Right lung (tissue), 5 donors: ENCODE data around the gene KLF16. TPM values are rescaled to one million over a fixed set of nuclear protein-coding genes. Genes with fewer than 3 reads are reported as not detected.

Source experiments
- DNase-seq, 2 donors: peaks; one replicate each; pipeline ENCODE4 v3.0.0-alpha.2; 2013
- polyA plus RNA-seq, 5 donors: library from polyadenylated mRNA; unstranded; fragments of 120-200 nt; gene quantifications; one replicate each; pipeline versions ENCODE4 v1.2.1 to v1.2.3, GENCODE V29; 2013; ENCODE audit warnings: inconsistent platforms in 1 of 5, low replicate concordance in 1 of 5; ENCODE audit not compliant: insufficient read length in 5 of 5, insufficient read depth in 1 of 5

The KLF16 gene
- polyA plus RNA-seq, 5 donors: 3.3 to 12.8 (median 6.0) TPM

DNA sequence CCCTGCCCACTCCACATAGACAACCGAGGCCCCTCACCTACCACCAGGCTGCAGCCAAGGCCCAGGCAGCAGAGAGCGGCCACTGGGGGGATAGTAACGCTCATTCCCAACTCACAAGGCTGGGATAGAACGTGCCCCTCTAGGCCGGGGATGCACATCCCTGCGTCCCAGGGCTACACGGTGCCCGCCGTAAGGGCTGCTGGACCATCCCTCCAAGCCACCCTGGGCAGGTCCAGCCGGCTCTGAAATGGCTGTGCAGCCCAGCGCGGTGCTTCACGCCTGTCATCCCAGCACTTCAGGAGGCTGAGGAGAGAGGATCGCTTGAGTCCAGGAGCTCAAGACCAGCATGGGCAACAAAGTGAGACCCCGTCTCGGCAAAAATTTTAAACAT lies 18.3 kb downstream of the KLF16 start:
- no peak for DNase-seq

DNA sequence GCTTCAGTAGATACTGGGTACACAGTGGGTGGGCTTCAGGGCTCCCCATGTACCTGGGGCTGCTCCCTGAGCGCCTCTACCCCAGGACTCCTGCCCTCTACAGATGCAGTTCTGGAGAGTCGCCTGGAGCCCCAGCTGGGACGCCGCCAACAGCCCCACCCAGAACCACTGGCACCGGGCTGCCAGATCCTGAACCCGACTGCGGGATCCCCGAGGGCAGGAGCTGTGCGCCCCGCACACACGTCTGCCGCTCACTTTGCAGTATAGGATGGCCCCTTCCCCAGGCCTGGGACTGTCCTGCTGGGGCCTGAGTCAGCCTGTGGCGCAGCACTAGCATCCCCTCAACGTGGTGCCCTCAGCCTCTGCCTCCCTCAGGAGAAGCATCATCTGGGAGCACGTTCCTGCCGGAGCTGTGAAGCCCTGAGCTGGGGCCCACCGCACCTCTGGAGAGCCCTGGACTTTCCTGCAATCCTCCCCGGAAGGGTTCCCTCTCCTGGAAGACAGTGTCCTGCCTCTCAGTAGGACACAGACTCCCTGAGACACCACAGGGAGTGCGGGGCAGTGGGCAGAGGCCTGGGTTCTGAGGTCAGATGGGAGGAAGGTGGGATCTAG lies 18.8 kb downstream of the KLF16 start:
- DNase-seq: no peak

DNA sequence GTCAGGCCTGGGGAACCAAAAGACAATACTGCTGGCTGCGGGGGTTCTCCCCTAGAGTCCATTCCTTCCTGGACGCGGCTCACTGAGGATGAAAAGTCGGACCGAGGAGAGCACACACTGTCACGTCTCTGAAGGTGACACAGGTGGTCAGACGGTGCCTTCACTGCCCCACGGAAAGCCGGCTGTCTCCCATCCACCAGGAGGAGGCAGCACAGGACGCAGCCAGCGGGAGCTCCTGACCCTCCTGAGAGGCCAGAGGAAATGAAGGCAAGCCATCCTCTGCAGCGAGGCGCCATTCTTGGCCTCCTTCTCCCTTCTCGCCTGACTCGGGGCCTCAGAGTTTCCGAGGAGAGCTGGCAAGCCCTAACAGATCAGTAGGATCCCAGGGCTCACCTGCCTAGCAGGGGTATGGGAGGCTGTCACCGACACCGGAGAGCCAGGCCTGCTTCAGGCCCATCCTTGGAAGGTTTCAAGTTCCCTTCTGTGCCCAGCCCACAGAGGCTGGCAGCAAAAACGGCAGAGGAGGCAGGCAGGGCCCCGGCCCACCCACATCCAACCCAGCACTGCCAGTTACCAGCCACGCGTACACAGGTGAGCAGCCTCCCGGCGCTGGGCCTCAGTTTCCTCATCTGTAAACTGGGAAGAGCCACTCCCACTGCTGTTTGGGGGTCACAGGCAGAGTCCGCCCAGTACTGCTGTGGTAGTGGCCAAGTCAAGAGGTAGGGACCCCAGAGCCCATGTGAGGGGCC lies 19.6 kb downstream of the KLF16 start:
- DNase-seq: no peak

DNA sequence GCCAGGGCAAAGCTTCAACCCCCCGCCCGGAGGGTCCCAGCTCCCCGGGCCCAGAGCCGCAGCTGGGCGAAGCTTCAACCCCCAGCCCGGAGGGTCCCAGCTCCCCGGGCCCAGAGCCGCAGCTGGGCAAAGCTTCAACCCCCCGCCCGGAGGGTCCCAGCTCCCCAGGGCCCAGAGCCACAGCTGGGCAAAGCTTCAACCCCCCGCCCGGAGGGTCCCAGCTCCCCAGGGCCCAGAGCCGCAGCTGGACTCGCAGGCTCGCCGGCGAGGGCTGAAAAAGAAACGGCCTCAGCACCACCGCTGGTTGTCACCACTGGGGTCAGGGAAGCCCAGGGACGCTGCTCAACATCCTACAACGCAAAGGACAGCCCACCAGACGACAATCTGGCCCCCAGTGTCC lies 20.3 kb downstream of the KLF16 start:
- DNase-seq: no peak

DNA sequence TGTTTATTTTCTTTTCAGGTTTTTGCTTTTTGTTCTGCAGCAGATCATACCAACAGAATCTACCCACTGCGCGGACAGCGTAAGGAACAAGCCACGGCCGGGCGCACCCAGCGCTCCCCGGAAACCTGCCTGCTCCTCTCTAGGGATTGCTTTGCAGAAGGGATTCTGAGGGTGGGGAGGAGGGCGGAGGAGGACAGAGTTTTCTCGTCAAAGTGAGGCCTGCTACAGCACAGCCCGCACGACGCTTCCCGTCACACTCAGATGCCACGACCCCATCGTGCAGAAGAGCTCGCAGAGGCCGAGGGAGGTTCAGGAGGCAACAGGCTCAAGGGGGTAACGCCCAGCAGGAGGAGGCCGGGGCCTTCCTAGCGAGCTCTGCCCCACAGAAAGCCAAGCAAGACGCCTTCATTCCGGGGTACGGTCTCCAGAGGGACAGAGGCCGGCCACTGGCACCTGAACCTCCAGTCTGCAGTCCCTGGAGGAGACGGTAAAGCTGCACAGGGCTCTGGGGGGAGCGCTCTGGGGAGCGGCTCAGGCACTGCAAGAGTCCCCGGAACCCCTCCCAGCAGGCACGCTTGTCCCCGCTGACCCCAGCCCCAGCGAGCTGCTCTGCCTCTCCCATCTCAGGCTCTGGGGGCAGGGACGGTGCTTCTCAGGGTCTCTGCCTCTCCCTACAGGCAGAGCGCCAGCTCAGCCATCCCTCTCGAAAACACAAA lies 22.0 kb downstream of the KLF16 start:
- no peak for DNase-seq

DNA sequence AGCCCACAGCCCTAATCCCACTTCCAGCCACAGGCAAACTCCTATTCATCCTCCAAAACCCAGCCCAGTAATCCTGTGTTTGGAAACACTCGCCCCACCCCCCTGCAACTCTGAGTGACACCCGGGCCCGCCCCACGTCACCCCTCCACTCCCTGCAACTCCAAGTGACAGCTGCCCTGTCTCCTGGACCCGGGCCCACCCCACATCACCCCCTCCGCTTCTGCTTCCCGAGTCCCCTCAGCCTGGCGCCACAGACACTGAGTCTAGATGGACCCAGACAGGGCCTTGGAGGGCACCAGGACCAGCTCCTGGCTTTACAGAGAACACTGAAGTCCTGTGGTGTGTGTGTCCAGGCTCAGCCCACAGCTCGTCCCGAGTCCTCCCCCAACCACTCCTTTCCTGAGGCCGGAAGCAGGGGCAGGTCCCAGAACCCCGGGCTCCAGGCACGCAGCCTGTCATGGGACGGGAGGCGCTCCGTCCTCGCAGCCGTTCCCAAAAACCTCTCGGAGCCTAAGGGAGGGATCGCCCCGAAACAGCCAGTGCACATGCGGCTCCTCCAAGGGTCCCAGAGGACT lies 22.8 kb downstream of the KLF16 start:
- no peak for DNase-seq

DNA sequence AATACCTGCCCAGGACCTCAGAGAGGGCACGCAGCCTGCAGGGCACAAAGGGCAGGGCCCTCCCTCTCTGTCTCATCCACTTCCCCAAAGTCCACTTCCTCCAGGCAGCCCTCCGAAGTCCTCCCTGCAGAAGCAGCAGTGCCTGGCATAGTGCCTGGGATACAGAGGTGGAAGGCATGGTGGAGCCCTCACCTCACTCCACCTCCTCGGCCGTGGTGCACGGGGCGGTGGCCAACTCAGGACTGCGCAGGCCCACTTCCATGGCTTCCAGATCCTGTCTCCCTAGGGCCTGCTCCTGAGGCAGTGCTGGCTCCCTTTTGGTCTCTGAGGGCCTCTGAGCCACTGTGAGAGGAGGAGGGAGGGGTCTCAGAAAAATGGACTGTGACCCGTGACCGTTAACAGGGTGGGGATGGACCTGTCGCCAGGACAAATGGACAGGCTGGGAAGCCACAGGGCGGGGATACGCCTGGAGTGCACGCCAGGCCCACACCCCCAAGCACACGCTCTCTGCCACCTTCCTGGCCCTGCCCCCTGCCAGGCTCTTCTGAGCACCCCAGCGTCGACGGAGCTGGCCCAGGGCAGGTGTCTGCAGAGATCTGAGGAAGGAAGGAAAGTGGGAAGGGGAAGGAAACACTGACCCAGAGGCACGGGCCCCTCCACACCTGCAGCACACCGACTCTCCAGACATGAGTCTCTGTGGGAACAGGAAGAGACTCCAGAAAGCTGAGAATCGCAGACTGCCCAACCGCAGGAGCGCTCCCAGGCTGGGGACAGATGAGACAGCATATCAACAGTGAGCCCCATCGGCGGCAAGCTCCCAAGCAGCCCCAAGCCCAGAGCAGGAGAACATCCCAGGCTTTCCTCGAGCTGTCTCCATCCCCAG lies 23.5 kb downstream of the KLF16 start:
- no peak for DNase-seq

DNA sequence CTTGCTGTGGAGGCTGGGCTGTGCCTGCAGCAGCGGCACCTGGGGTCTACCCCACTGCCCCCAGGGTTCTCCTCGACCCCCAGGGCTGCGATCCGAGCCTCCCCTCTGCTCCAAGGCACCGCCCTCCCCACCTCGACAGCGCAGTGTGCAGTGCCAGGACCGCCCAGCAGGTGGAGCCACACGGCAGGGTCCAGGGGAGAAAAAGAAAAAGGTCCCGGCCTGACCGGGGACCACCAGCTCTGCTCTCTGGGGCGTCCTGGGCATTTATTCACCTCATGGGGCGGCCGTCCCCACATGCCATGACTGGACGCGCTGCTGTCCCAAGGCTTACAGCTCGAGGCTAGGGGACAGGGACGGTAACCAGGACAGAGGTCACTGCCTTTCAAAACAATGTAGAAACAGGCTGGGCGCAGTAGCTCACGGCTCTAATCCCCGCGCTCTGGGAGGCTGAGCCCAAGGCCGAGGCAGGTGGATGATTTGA lies 25.7 kb downstream of the KLF16 start:
- no peak for DNase-seq

DNA sequence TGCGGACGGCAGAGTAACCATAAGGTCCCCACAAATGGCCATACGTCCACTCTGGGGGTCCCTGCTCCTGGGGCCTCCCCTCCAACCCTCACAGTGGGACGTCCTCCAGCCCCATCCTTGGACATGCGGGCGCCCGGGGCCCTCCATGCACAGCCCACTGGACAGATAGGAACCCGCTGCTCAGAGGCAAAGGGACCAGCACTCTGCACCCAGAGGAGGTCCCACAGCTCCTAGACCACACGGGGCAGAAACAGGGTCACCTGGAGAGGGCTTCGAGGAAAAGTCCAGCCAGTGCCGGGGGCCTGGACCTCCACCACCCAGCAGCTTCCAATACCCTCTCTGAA lies 26.2 kb downstream of the KLF16 start:
- DNase-seq: no peak

DNA sequence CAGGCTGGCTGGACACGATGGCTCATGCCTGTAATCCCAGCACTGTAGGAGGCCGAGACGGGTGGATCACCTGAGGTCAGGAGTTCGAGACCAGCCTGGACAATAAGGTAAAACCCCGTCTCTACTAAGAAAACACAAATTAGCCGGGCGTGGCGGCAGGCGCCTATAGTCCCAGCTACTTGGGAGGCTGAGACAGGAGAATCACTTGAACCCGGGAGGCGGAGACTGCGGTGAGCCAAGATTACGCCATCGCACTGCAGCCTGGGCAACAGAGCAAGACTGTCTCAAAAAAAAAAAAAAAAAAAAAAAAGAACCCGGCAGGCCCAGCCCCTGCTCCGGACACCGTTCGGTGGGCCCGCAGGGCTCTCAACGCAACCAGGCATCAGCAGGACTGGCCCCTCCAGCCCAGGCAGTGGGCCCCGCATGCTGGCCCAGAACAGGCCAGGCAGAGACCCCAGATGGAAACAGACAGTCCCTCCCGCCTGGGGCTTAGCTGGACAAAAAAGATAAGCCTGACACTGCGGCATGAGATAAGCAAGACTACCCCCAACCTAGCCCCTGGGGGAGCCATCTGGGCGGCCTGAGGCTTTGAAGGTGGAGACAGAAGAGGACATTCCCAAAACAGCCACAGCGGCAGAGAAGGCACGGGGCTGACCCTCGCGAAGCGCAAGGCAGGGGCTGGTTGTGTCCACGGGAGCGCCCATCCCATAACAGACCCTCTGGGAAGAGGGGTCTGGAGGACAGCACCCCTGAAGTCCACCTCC lies 26.7 kb downstream of the KLF16 start:
- DNase-seq: no peak

DNA sequence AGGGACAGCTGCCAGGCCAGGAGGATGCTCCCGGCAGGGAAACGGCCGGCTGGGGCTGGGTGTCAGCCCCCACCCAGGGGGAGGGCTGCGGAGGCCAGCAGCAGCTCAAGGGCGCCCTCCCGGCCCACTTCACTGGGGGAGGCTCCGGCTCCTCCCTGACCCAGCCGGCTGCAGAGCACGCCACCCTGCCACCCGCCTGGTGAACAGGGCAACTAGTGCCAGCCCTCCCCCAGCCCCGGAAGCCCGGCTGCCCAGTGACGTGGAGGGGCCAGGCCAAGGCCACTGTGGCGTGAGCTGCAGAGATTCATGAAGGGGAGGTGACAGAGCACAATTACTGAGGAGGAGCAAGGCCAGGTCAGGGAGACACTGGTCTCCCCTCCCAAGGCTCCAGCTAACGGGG lies 29.8 kb downstream of the KLF16 start:
- DNase-seq: no peak

DNA sequence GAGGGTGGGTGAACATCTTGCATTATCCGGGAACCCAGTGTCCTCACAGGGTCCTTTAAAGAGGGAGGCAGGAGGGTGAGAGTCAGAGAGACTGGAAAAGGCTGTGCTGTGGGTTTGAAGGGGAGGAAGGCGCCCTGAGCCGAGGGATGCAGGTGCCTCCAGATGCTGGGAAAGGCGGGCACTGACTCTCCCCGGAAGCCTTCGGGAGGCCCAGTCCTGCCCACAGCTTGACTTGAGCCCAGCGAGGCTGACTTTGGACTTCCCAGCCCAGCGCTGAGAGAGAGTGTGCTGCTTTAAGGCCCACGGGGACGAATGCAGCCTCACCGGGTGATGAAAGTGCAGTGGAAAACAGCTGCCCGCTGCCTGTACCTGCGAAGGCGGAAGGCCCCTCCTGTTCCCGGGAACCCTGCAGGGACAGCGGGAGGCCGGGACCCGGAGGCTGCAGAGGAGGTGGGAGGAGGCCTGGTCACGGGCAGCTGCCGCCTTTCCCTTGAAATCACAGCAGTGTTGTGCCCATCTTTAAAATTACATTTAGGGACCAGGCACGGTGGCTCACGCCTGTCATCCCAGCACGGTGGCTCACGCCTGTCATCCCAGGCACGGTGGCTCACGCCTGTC lies 31.2 kb downstream of the KLF16 start:
- no peak for DNase-seq

DNA sequence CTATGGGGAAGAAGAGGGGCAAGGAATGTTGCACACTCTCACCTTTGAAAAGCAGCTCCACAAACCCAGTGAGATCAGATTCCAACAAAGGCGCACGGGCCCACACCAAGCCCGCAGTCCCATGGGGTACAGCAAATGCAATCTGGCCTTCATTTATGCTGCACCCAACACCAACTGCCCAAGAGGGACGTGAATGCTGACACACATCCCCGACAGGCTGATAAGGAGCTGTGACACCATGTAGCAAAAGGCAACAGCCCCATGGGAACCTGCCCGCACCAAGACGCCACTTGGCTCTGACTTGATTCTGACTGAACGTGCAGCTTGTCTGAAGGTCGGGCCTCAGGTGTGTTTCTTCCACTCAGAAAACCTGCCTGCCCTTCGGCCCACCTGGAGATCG lies 32.4 kb downstream of the KLF16 start:
- no peak for DNase-seq

DNA sequence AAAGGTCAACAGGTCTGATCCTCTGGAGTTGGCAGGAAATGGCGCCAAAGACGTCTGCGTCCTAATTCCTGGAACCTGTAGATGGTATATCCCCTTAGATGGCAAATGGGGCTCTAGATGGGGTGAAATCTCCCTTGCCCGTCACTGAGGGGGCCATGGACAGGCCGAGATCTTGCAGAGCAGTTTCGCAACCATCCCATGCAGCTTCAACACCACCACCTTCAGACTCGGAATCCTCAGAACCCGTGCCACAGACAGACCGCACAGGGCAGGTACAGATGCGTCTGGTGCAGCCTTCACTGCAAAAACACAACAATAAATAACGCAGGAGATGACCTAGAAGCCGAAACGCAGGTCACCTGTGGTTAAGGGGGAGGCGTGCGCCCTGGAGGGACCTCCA lies 32.8 kb downstream of the KLF16 start:
- DNase-seq: no peak

DNA sequence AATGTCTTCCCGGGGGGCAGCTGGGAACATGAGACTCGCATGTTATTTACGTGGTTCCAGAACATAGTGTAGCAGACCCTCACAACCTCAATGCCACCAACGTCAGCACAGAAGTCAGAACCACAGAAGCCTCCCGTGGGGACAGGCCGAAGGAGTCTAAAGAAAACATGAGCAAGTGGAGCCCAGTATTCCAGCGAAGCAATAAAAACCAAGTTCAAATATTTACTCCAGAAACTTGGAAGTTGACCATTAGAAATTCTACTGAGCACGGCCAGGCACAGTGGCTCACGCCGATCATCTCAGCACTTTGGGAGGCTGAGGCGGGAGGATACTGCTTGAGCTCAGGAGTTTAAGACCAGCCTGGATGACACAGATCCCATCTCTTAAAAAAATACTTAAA lies 33.4 kb downstream of the KLF16 start:
- DNase-seq: no peak

DNA sequence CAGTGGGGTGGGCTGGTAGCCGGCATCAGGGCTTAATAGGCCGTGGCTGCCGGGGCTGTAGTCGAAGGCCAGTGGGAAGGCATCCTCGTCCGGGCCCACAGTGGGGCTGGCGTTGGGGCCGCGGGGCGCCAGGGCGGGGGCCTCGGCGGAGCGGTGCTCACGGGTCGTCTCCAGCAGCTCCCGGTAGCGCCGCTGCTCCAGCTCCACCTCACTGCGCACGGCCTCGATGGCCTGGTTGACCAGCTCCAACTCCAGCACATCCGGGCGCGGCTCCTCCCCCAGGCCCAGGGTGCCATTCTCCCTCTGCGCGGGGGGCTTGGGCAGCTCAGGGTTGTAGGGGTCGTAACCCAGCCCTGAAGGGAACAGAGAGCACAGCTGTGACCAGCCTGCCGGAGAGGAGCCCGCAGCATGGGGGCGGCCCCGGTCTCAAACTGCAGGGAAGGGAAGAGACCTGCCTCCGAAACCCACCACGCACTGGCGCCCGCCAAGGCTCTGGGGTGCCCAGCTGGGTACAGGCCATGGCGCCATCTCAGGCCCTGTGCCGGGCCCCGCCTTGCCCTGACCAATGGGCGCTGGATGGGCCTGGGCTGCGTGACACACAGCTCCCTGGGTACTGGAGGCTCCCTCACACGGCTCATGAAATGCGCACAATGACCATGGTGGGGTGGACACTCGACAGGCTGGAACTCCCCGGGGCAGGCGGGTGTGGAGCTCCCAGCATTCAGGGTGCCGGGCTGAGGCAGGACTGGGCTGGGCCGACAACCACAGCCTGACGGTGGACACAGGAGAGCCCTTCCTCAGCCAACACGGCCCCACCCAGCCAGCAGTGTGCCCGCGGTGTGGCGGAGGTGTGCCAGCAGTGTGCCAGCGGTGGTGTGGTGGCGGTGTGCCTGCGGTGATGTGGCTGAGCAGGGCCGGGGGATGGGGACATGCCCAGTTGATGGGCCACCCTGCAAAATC lies 34.8 kb downstream of the KLF16 start:
- DNase-seq: no peak

DNA sequence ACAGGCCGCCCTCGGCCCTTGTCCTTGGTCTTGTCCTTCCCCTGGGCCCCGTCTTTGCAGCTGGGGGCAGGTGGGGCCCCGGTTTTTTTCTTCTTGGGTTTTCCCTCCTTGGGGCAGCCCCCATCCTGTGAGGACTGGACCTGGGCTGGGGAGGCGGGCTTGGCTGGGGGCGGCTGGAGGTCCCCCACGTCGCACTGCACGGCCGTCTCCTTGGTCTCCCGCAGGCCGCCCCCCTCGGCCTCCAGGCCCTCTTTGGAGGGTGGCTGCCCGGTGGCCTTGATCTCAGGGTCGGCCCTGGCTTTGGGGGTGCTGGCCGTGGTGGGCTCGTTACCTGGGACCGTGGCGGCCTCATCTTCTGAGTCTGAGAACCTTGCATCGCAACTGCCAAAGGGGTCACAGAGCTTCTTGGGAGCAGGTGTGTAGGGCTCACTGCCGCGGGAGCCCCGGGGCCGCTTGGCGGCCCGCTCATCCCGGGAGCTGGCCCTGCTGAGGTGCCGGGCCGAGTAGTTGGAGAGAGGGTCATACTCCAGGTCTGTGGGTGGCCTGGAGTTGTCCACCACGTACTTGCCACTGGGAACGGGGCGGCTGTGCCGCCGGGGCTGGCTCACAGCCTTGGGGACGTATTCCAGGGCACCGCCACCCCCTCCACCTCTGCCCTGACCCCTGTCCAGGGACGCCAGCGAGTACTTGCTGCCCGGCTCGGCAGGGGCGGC lies 35.7 kb downstream of the KLF16 start:
- DNase-seq: no peak
